HEK293 (cell line): ENCODE data around the gene SORT1.

Experiments
- CTCF ChIA-PET: fragments of 350-600 bp; formaldehyde crosslinking; extraction: SDS; loops from one replicate; lab custom pipeline; 2021; ENCODE audit warnings: antibody characterized with exemption; lab: Yijun Ruan, JAX
- POLR2A ChIA-PET: fragments of 300-600 bp; formaldehyde crosslinking; extraction: SDS; loops from one replicate; lab custom pipeline; 2020; ENCODE audit warnings: antibody characterized with exemption, inconsistent platforms; lab: Yijun Ruan, JAX
- H3K27ac ChIP-seq: fragments of 200-500 bp; sonication (Bioruptor generic); 2 replicates; pipeline ENCODE4 v1.5.1; 2014; ENCODE audit warnings: low read depth, low read length, control low read depth, inconsistent platforms; ENCODE audit errors: extremely low read depth
- H3K36me3 ChIP-seq, 2 experiments: fragments of 200-500 bp in 1 of 2; sonication (Bioruptor generic) in 1 of 2; 1 replicate in 1 of 2; 2 replicates in 1 of 2; pipeline ENCODE4 v1.5.1; 2014 to 2017; ENCODE audit warnings: inconsistent platforms in 2 of 2, low read length in 2 of 2; ENCODE audit not compliant: control insufficient read depth in 2 of 2, insufficient read depth in 1 of 2
- H3K4me1 ChIP-seq: fragments of 200-500 bp; sonication (Bioruptor generic); 2 replicates; pipeline ENCODE4 v1.5.1; 2014; ENCODE audit warnings: mild to moderate bottlenecking, low read length, inconsistent platforms; ENCODE audit not compliant: control insufficient read depth, insufficient read depth
- H3K4me3 ChIP-seq: 2 replicates; pipeline ENCODE4 v1.5.1; 2011; ENCODE audit warnings: low read depth, mild to moderate bottlenecking, control low read depth, low read length, moderate library complexity
- H3K9me3 ChIP-seq: fragments of 200-500 bp; sonication (Bioruptor generic); 2 replicates; pipeline ENCODE4 v1.5.1; 2014; ENCODE audit warnings: low read depth, low read length, inconsistent platforms; ENCODE audit not compliant: control insufficient read depth, insufficient read depth
- ZBTB11 ChIP-seq: fragments of 450-650 bp; formaldehyde crosslinking; conservative IDR thresholded peaks from 2 replicates; pipeline ENCODE4 v1.5.1; 2016; ENCODE audit warnings: low read depth, missing biosample characterization, missing genetic modification characterization
- ZBTB8A ChIP-seq: fragments of 450-650 bp; formaldehyde crosslinking; IDR thresholded peaks from 2 replicates; pipeline ENCODE4 v1.5.1; 2016; ENCODE audit warnings: missing biosample characterization, missing genetic modification characterization
- ZNF112 ChIP-seq: fragments of 450-650 bp; formaldehyde crosslinking; IDR thresholded peaks from 2 replicates; pipeline ENCODE4 v1.5.0; 2017; ENCODE audit warnings: missing biosample characterization, missing genetic modification characterization
- ZNF133 ChIP-seq: fragments of 450-650 bp; formaldehyde crosslinking; IDR thresholded peaks from 2 replicates; pipeline ENCODE4 v1.5.1; 2016; ENCODE audit warnings: missing biosample characterization, missing genetic modification characterization
- ZNF549 ChIP-seq: fragments of 450-650 bp; IDR thresholded peaks from 2 replicates; pipeline ENCODE4 v1.5.1; 2018; ENCODE audit warnings: missing biosample characterization, missing genetic modification characterization, mild to moderate bottlenecking, inconsistent platforms, moderate library complexity
- ZNF600 ChIP-seq: fragments of 450-650 bp; formaldehyde crosslinking; IDR thresholded peaks from 2 replicates; pipeline ENCODE4 v1.5.1; 2016; ENCODE audit warnings: missing biosample characterization, missing genetic modification characterization
- TF ChIP-seq, protein P1 (sequence below): fragments of 450-650 bp; formaldehyde crosslinking; IDR thresholded peaks from 2 replicates; pipeline ENCODE4 v1.5.1; 2016; ENCODE audit warnings: missing biosample characterization, missing genetic modification characterization

The SORT1 gene

GRCh38 chr1:109259674-109260557 is 137.8 kb downstream of the SORT1 start:
- H3K9me3 ChIP-seq = no peaks in the 10 kb centered on the region
- ChIA-PET CTCF (interaction anchor here (0.7 to 1.8 kb wide), 6 partner anchors 17 to 273 kb away, joined by 3 to 13 read pairs (median 4); partner anchors contain the start of gene SORT1), POLR2A (interaction anchor here (1.4 to 2.2 kb wide), 2 partner anchors 23 to 160 kb away, joined by 3 to 8 read pairs; partner anchors contain the start of gene PSRC1)
- H3K36me3 ChIP-seq = peaks cover 0 to 73% of the 10 kb centered on the region in 2 experiments; a peak in 1 of 3 replicates
- H3K27ac ChIP-seq = no peak overlapping the region
- TF ChIP-seq ZNF112 (tag by site-specific recombination) (no peak), ZNF549 (tag by site-specific recombination) (no peak), ZBTB11 (tag by site-specific recombination) (no peak), ZNF600 (tag by site-specific recombination) (peak; percentile 22; the same call in 1 of the 2 replicates), ZBTB8A (no peak), ZNF133 (tag by site-specific recombination) (no peak)
- TF ChIP-seq, protein P1, sequence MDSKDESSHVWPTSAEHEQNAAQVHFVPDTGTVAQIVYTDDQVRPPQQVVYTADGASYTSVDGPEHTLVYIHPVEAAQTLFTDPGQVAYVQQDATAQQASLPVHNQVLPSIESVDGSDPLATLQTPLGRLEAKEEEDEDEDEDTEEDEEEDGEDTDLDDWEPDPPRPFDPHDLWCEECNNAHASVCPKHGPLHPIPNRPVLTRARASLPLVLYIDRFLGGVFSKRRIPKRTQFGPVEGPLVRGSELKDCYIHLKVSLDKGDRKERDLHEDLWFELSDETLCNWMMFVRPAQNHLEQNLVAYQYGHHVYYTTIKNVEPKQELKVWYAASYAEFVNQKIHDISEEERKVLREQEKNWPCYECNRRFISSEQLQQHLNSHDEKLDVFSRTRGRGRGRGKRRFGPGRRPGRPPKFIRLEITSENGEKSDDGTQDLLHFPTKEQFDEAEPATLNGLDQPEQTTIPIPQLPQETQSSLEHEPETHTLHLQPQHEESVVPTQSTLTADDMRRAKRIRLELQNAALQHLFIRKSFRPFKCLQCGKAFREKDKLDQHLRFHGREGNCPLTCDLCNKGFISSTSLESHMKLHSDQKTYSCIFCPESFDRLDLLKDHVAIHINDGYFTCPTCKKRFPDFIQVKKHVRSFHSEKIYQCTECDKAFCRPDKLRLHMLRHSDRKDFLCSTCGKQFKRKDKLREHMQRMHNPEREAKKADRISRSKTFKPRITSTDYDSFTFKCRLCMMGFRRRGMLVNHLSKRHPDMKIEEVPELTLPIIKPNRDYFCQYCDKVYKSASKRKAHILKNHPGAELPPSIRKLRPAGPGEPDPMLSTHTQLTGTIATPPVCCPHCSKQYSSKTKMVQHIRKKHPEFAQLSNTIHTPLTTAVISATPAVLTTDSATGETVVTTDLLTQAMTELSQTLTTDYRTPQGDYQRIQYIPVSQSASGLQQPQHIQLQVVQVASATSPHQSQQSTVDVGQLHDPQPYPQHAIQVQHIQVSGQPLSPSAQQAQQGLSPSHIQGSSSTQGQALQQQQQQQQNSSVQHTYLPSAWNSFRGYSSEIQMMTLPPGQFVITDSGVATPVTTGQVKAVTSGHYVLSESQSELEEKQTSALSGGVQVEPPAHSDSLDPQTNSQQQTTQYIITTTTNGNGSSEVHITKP (tag by site-specific recombination) = peak; percentile 55
- H3K4me3 ChIP-seq = no peak overlapping the region
- no peaks in the 10 kb centered on the region for H3K4me1 ChIP-seq
